DND-41 (cell line): ENCODE results near the gene SLC16A10.

ENCODE experiments used
- EZH2 ChIP-seq: IDR thresholded peaks from 3 replicates; pipeline ENCODE4 v1.6.1; 2012; ENCODE audit warnings: borderline replicate concordance, low read depth, mild to moderate bottlenecking, moderate library complexity, low read length, inconsistent platforms; ENCODE audit not compliant: severe bottlenecking
- TF ChIP-seq, protein P1 (sequence below): IDR thresholded peaks from 2 replicates; pipeline ENCODE4 v1.5.1; 2012; ENCODE audit warnings: borderline replicate concordance, low read length, moderate library complexity, mild to moderate bottlenecking; ENCODE audit not compliant: poor library complexity, severe bottlenecking; ENCODE audit errors: extremely low read depth

GRCh38 chr6:111263837-111264236, 176.5 kb downstream of the SLC16A10 start:
- TF ChIP-seq, protein P1, sequence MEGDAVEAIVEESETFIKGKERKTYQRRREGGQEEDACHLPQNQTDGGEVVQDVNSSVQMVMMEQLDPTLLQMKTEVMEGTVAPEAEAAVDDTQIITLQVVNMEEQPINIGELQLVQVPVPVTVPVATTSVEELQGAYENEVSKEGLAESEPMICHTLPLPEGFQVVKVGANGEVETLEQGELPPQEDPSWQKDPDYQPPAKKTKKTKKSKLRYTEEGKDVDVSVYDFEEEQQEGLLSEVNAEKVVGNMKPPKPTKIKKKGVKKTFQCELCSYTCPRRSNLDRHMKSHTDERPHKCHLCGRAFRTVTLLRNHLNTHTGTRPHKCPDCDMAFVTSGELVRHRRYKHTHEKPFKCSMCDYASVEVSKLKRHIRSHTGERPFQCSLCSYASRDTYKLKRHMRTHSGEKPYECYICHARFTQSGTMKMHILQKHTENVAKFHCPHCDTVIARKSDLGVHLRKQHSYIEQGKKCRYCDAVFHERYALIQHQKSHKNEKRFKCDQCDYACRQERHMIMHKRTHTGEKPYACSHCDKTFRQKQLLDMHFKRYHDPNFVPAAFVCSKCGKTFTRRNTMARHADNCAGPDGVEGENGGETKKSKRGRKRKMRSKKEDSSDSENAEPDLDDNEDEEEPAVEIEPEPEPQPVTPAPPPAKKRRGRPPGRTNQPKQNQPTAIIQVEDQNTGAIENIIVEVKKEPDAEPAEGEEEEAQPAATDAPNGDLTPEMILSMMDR, result no peak
- no peak for TF ChIP-seq EZH2
